ENCODE results near the gene ZNF790.

Gene ZNF790

DNA sequence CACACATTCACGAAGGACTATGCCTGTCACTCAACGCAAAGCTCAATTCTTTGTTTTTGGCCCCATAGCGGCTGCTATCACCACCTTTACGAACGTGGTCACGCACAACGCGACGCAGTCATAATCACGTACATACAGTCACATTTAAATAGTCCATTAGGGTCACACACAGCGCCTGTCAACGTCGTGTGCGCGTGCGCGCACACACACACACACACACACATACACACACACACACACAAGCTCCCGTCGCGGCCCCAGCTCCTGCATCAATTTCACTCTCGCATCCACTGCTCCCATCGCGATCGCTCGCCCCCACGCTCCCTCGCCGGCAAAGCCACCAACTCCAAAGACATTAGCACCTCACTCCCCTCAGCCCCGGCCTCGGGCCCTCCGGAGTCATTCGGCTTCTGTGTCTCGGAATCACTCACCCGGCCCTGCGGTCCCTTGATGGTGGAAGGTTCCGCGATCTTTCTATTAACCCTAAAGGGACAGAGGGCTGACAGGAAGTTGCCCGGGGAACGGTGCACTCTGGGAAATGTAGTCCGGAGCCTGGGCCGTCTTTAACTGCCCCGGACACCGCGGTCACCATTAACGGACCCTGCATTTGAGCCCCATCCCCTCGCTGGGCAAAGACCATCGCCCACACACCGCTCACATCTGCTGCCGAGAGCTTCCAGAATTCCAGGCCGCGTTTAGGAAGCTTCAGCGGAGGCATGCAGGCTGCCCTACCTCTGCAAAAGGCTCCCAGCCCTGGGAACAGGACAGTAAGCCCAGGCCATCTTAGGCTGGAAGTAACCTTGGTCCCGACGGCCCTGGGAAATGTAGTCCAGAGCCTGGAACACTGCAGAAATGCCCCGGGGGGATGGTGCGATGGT lies at the start of gene ZNF790:
Gene ZNF790, minus strand, starts transcription at position 482 of the 878 bp plus-strand sequence. CDS start 12,768 bp downstream, outside the sequence.
- peak; percentile 86 for DNase-seq

DNA sequence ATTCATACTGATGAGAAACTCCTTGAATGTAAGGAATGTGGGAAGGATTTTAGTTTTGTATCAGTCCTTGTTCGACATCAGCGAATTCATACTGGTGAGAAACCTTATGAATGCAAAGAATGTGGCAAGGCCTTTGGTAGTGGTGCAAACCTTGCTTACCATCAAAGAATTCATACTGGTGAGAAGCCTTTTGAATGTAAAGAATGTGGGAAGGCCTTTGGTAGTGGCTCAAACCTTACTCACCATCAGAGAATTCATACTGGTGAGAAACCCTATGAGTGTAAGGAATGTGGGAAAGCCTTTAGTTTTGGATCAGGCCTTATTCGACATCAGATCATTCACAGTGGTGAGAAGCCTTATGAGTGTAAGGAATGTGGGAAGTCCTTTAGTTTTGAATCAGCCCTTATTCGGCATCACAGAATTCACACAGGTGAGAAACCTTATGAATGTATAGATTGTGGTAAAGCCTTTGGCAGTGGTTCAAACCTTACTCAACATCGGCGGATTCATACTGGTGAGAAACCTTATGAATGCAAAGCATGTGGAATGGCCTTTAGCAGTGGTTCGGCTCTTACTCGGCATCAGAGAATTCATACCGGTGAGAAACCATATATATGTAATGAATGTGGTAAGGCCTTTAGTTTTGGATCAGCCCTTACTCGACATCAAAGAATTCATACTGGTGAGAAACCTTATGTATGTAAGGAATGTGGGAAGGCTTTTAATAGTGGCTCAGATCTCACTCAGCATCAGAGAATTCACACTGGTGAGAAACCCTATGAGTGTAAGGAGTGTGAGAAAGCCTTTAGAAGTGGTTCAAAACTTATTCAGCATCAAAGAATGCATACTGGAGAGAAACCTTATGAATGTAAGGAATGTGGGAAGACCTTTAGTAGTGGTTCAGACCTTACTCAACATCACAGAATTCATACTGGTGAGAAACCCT lies 39.1 kb upstream of the ZNF790 start:
- DNase-seq = no peak

GRCh38 chr19:36851898-36852297 lies 13.7 kb upstream of the ZNF790 start:
- DNase-seq = no peak

- DNase-seq = peak; percentile 84
These were observed 12.6 kb upstream of the ZNF790 start, which contains the start of gene ZNF345 for GRCh38 chr19:36850559-36851442. Gene ZNF345 (plus strand): TSS chr19:36850876. CDS start chr19:36876831, 25,955 bp downstream.

DNA sequence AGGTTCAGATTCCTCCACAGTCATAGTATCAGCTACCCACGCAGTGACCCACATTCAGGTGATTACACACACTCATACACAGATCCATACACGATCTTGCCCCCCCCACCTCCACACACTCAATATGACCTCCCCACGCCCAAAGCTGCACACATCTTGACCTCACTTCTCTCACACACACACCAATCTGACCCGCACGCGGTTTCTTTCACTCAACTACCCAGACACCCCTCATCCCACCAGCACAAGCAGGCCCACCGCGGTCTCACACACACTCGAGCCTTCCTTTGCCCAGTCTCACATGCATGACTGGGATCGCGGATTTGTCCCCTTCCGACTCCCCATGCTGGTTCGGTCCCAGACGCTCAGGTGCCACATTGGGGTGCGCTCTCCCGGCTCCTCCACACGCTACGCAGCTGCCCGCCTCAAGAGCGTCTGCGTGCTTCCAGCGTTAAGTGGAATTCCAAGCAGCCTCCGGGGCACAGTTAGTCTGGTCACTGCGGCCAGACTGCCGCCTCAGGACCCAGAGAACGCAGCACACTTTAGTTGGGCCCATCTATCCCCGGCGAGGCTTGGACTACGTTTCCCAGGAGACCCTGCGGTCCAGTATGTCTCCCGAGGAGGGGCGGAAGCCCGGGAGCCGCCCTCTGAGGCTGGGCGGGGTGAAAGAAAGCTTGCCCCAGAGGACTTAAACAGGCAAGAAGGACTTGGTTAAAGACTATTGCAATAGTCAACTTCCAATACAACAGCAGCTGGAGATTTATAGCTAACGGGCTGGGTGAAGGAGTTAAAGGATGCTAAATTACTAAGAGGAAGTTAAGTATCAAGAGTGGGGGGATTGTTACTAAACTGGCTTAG lies 11.7 kb upstream of the ZNF790 start:
- peak; percentile 89 for DNase-seq

GRCh38 chr19:36847968-36848367 lies 9.8 kb upstream of the ZNF790 start:
- no peak for DNase-seq

- DNase-seq = no peak
These were observed 667 bp upstream of the ZNF790 start for GRCh38 chr19:36838784-36839324.

DNA sequence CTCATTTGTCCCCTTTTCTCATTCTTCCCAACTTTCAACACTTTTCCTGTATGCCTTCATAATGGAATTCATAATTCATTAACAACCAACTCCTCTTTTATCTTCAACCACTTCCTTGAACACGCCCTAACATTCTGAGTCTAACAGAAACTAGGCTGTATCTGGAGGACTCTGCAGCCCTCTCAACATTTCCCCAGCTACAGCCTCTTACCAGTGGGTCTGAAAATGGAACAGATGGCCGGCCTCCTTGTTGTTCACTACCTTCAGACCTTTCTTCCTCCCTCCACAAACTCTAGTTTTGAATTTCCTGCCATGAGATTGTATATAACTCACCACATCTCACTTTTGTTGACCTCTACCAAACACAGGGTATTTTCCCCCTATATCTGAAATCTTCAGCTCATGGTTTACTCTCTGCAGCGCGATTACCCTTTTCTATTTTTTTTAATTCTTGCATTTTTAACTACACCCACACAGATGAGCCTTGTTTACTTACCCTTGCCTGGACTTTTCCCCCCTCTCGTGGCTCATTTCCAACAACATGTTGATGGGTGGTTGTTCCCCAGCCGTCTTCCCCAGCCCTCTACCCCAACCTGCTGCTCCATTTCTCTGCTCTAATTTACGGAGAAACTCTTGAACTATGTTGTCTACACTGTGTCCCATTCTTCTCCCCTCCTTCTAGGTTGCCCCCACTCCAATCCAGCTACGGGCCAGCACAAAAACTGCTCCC lies 846 bp downstream of the ZNF790 start:
- DNase-seq = no peak

GRCh38 chr19:36833430-36833829 lies 4.8 kb downstream of the ZNF790 start:
- DNase-seq = no peak

DNA sequence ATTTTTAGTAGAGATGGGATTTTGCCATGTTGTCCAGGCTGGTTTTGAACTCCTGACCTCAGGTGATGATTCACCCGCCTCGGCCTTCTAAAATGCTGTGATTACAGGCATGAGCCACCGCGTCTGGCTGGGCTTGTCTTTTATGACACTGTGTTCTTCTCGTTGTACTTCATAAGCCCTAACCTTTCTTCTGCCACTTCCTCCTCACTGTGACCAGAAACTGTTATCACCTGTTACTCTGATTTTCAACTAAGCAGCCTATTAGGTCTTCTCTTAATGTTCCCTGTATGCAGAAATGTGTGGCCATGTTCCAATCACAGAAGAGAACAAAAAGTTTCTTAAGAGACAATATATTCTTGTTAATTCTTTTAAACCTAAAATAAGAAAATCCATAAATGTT lies 16.4 kb downstream of the ZNF790 start:
- DNase-seq = no peak

DNA sequence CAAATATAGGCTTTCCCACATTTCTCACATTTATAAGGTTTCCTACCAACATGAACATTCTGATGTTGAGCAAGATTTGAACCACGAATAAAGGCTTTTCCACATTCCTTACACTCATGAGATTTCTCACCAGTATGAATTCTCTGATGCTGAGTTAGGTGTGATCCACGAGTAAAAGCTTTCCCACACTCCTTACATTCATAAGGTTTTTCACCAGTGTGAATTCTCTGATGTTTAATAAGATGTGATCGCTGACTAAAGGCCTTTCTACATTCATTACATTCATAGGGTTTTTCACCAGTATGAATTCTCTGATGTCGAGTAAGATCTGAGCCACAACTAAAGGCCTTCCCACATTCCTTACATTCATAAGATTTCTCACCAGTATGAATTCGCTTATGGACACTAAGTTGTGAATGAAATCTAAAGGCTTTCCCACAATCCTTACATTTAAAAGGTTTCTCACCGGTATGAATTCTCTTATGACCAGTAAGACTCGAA lies 19.0 kb downstream of the ZNF790 start:
- DNase-seq = no peak

DNA sequence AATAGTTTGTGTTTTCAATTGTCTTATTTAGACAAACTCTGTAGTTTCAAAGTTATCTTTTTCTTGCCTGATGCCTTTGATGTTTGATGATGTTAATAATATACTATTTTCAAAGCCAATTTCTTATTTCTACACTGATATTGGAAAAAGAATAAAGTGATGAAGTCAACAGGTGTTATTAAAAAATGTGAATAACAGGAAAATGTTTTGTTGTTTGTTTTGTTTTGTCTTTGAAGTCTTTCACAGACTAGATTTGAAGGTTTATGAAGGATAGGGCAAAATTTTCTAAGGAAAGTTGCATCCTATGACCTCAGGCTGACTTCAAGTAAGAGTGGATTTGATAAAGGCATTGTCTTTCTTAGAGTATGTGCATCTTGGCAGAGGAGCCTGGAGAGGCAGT lies 31.2 kb downstream of the ZNF790 start:
- DNase-seq = no peak

DNA sequence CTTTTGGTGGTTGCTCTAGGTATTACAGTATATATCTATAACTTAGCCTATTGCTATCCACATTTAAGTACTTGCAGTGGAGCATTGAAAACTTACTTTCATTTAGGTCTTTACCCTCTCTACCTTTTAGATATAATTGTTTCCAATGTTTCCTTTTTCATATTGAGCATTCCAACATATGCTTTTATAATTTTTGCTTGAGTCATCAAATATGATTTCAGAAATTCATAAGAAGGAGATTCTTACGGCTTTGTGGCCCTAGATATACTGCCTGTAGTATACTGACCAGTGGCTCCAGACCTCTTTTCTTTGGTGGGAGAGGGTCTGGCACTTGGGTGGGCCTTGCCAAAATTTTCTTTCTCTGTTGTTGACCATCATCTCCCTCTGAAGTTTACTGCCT lies 32.8 kb downstream of the ZNF790 start:
- DNase-seq = no peak

DNA sequence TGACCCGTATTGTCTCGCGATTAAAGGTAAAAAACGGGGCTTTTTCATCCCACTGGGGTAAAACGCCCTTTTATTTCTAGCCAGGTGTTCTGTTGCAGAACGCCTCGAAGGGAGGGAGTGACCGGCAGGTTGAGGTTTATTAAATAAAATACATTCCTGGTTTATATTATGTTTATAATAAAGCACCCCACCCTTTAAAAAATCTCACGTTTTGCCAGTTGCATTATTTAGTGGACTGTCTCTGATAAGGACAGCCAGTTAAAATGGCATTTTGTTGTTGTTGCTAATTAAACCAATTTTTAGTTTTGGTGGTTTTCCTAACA lies 40.4 kb downstream of the ZNF790 start:
- no peak for DNase-seq

DNA sequence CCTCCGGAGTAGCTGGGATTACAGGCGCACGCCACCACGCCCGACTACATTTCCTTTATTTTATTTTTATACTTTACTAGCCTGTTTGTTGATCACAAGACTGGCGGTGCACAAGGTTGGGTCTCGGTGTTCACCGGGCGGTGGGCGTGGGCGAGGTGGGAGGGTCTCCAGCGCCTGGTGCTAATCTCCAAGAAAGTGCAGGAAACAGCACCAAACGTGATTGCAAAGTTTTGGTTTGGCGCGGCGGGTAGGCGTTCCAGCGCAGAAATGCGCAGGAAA lies 41.5 kb downstream of the ZNF790 start:
- DNase-seq = no peak

DNA sequence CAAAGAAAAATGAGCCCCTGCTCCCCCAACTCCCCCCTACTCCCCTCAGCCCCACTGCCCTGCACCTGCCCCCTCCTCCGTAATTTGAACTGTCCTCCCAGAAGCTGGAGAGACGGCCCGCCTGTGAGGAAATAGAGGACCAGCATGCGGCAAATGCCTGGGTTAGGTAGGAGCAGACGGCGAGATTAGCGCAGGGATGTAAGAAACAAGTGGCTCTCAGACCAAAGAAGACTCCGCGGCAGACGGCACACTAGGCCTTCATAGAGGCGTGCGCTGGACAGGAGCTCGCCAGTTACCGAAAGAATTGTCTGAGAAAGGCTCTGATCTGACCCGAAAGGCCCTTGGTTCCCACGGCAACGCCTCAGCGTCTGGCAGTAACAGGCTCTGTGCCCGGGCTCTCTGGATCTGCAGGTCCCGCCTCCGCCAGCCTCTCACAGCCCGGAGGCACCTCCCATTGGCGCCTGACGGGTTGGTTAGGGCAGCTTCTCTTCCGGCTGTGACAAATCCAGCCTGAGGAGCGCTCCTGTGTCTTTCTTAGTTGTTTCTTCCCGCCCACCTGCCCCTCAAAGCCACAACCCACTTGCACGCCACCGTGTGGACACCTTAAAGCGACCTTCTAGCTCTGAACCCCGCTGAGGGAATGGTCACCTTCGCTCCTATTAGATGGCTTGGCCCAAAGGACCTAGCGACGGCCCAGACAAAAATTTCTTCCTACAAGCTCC lies 46.6 kb downstream of the ZNF790 start:
- DNase-seq = peak; percentile 29

- DNase-seq = no peak
These were observed 62.4 kb downstream of the ZNF790 start for GRCh38 chr19:36775768-36776167.

GRCh38 chr19:36773223-36773579 lies 65.0 kb downstream of the ZNF790 start:
- DNase-seq = no peak

DNA sequence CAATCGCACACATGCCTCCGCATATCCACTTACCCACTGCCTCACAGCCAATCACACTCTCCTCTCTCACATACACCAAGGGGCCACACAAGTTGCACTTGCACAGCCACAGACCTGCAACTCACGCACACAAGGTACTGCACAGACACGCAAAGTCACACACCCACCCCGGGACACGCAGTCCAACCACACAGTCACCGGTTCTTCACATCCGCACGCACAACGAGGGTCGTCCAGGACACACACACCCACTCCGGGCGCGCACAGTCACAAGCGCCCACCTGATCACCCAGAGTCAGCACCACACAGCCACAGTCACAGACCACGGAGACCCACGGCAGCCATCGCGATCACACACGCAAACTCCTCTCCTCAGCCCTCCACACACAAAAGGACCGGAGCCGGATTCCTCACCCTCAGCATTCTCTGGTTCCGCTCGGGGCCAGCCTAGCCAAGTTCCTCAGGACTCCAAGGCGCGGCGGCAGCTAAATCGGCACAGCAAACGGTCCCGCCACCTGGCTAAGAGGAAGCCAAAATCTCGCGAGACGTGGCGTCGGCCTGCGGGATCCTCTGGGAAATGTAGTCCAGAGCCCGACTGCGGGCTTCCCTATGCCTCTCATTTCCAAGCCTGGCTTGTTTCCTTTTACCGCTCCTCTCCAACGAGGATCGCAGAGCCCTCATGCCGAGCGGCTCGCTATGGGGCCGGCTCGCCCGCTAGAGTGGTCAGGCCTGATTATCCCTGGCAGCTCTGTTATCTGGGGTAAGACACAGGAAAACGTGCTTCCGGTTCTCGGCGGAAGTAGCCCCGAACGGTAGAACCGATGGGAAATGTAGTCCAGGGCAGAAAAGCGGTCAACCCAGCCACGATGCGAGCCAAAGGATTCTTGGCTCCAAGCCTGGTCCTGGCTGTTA lies 65.6 kb downstream of the ZNF790 start, which contains the start of gene ZNF850:
Gene ZNF850, minus strand, starts transcription at position 497 of the 912 bp plus-strand sequence. CDS start 10,201 bp downstream, outside the sequence.
- DNase-seq = peak; percentile 95
